ACHN (cell line): Measurements from ENCODE around the gene PLD5.
A peak's percentile ranks its signal among the peaks of the same experiment; 100 is the strongest.

Experiments used
- DNase-seq: peaks from one replicate; pipeline ENCODE4 v3.0.0-alpha.2; 2015
- in situ Hi-C: cut with HindIII; loops from 2 replicates; pipeline ENCODE4 v1.10.0; 2017; ENCODE audit warnings: low sequenced_read_pairs, low pct_ligation_motif_present, low pct_unique_long_range_greater_than_20kb

PLD5 gene

GRCh38 chr1:242524571-242525359 is at the start of gene PLD5:
TSS of gene PLD5 (minus strand) at chr1:242524697.
- in situ Hi-C loops, result no loop called here
- peak; percentile 9 for DNase-seq

- DNase-seq, result no peak
- in situ Hi-C loops, result no loop called here
These were observed 45.4 kb upstream of the PLD5 start for GRCh38 chr1:242569867-242570266.

- in situ Hi-C loops, result no loop called here
- DNase-seq, result no peak
These were observed 44.2 kb upstream of the PLD5 start for GRCh38 chr1:242568666-242569065.

GRCh38 chr1:242567596-242567995 is 43.1 kb upstream of the PLD5 start:
- in situ Hi-C loops, result no loop called here
- DNase-seq, result no peak

GRCh38 chr1:242556759-242557158 is 32.3 kb upstream of the PLD5 start:
- in situ Hi-C loops, result no loop called here
- no peak for DNase-seq

- in situ Hi-C loops, result no loop called here
- no peak for DNase-seq
These were observed 31.8 kb upstream of the PLD5 start for GRCh38 chr1:242556276-242556675.

- no peak for DNase-seq
- in situ Hi-C loops, result no loop called here
These were observed 30.1 kb upstream of the PLD5 start for GRCh38 chr1:242554577-242554976.

GRCh38 chr1:242546849-242547729 is 22.6 kb upstream of the PLD5 start:
- DNase-seq, result no peak
- in situ Hi-C loops, result no loop called here

GRCh38 chr1:242546441-242546840 is 21.9 kb upstream of the PLD5 start:
- in situ Hi-C loops, result no loop called here
- DNase-seq, result no peak

- in situ Hi-C loops, result no loop called here
- no peak for DNase-seq
These were observed 19.6 kb upstream of the PLD5 start for GRCh38 chr1:242544071-242544470.

- in situ Hi-C loops, result no loop called here
- DNase-seq, result no peak
These were observed 17.8 kb upstream of the PLD5 start for GRCh38 chr1:242542271-242542670.

GRCh38 chr1:242535986-242536385 is 11.5 kb upstream of the PLD5 start:
- in situ Hi-C loops, result no loop called here
- no peak for DNase-seq

GRCh38 chr1:242534753-242535152 is 10.3 kb upstream of the PLD5 start:
- no peak for DNase-seq
- in situ Hi-C loops, result no loop called here

- in situ Hi-C loops, result no loop called here
- DNase-seq, result no peak
These were observed 6.3 kb upstream of the PLD5 start for GRCh38 chr1:242530761-242531160.

- in situ Hi-C loops, result no loop called here
- no peak for DNase-seq
These were observed 1.3 kb upstream of the PLD5 start for GRCh38 chr1:242525769-242526168.

- in situ Hi-C loops, result no loop called here
- DNase-seq, result no peak
These were observed 844 bp upstream of the PLD5 start for GRCh38 chr1:242525360-242525722.

GRCh38 chr1:242523719-242524570 is 552 bp downstream of the PLD5 start:
- in situ Hi-C loops, result no loop called here
- peak; percentile 24 for DNase-seq

- in situ Hi-C loops, result no loop called here
These were observed 1.3 kb downstream of the PLD5 start for GRCh38 chr1:242522996-242523718.

More at GRCh38 chr1:242522996-242523718, 1.3 kb downstream of the PLD5 start:
- DNase-seq, result no peak
